GM15510 (cell line): ENCODE data around the gene CDK11B.

ENCODE experiments used
- POLR2A ChIP-seq: IDR thresholded peaks from 3 replicates; pipeline ENCODE4 v1.6.1; 2011; ENCODE audit warnings: borderline replicate concordance; ENCODE audit not compliant: insufficient read length; ENCODE audit errors: extremely low read depth

CDK11B gene

DNA sequence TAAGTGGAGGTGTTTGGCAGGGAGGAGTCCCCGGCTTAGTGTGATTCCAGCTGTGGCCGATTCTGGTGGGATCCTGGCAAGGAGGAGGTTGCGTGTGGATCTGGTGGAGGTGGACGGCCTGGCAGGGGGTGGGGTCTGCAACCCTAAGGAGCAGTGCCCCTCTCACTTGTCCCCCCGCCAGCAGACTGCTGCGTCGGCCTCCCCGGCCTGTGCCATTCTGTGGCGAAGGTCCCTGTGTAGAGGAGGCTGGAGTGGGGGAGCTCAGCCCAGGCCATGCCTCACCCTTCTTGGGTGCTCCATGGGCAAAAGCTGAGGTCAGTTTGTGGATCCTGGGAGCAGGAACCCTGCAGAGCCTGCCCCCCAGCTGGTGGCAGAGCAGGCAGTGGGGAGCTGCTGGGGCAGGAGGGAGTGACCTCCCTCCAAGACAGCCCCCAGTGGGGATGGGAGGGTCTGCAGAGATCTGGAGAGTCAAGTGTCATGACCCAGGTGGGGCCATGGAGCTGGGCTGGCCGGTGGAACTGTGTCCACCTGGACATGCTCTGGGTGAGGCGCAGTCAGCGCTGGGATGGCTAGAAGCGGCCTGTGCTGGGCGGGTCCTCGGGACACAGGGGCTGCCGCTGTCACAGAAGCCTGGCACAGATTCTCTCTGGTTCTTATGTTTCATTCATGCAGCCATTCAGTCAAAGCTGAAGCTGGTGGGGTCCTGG lies 38.2 kb downstream of the CDK11B start:
- TF ChIP-seq POLR2A = no peak

- TF ChIP-seq POLR2A = no peak
Observed at GRCh38 chr1:1619917-1620361, 38.9 kb downstream of the CDK11B start.

DNA sequence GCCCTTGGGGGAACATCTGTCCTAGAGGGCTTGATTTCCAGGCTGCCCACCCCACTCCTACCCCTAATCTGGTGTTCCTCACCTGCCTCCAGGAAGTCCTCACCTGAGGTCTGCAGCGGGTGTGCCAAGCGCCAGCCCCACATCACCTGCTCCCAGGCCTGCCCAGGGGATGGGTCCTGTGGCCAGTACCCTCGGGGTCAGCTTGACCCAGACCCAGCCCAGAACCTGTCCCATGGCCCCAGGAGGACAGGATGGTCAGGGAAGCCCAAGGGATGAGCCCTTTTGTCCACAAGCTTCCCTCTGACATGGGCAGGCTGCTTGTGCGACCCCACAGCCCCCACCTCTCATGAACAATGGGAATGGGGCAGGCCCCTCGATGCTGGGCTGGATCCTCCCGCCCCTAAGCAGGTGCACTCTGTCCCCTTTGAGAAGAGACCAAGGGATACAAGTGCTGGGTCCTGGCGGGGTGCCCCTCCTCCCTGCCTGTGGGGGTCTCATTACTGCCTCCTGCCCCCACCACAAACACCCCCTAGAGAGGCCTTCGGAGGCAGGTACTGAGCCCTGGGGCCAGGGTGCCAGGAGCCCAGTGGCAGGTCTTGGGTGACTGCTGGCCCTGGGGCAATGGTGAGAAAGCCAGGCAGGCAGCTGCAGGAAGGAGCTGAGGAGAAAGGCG lies 40.3 kb downstream of the CDK11B start:
- TF ChIP-seq POLR2A = no peak

DNA sequence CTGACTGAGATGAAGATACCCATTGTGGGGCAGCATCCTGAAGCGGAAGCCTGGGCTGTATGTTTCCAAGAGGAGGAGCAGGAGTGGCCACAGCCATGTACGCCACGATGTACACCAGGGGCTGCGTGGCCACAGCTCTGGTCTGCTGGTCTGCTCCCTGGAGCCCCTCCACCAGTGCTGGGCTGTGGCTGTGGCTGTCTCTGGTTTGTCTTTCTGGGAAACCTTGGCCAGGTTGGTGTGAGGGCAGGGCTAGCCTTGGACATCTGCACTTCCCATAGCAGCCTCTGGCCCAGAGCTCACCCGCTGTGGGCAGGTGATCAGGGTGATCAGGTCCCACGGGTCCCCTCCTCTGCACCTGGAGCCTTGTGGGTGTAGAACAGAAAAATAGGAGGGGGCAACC lies 40.9 kb downstream of the CDK11B start:
- no peak for TF ChIP-seq POLR2A

DNA sequence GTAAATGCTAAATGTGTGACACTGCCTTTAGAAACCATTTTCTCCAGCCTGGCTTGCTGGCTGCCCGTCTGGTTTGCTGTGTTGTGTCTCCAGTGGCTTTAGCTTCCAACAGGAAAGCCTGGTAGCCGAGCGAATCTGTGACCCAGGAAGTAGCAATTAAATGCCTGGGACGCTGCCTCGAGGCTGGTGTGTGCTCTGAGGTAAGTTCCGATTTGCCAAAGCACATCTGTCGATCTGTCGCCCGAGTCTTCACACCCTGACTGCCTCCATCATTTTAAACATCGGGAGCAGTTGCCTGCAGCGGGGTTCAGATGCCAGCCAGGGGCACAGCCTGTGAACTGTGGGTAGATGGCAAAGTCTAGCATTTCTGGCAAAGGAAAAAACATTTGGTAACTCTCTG lies 41.3 kb downstream of the CDK11B start:
- no peak for TF ChIP-seq POLR2A

DNA sequence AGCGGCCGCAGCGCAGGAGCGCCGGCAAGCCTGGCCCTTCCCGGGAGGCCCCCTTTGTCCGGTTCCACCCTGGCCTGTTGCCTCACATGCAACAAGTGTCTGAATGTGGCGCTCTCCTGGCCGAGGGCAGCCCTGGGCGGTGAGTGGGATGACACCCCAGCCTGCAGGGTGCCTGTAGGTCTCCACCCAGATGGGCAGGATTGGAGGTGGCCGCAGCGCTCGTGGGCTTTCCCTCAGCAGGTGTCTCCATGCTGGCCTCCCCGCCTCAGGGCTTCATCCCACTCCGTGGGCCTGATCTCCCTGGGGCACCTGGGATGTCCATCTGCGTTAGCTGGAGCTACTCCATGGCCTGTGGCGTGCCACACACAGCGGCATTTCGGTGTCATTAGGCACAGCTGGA lies 42.0 kb downstream of the CDK11B start:
- TF ChIP-seq POLR2A = no peak

- no peak for TF ChIP-seq POLR2A
Observed at GRCh38 chr1:1616045-1616790, 42.6 kb downstream of the CDK11B start.

- TF ChIP-seq POLR2A = peak; percentile 72
Observed at GRCh38 chr1:1615256-1616044, 43.4 kb downstream of the CDK11B start, which contains the start of gene MIB2. Gene MIB2 (plus strand): TSS chr1:1615500. CDS start chr1:1623453, 7,953 bp downstream.

DNA sequence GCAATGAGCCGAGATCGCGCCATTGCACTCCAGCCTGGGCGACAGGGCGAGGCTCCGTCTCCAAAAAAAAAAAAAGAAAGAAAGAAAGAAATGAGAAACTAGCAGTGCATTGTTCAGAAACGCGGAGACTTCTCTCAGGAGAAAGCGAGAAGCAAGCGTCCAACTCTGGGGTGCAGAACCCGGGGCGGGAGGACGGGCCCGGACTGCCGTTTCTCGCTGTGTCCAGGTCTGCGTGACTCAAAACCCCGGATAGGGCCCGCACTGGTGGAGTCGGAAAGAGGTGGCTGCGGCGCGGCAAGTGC lies 43.9 kb downstream of the CDK11B start:
- TF ChIP-seq POLR2A = no peak

GRCh38 chr1:1614204-1614953 lies 44.4 kb downstream of the CDK11B start:
- no peak for TF ChIP-seq POLR2A

DNA sequence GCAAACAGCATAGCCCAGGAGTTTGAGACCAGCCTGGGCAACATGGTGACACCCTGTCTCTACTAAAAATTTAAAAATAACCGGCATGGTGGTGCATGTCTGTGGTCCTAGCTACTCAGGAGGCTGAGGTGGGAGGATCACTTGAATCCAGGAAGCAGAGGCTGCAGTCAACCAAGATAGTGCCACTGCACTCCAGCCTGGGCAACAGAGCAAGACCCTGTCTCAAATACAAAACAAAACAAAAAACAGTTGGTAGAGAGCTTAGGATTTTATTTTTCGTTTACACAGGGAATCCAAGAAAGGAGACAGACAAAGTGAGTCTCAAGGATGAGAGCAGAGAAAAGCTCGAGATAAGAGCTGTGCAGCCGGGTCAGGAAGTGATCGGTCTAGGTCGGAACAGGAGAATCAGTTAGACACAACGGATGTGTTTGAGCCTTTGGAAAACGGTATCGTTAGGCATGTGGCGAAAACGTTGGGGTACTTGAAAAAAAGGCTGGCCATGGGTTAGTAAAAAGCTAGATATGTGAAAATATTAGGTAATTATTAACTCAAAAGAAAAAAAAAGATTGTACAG lies 45.2 kb downstream of the CDK11B start:
- no peak for TF ChIP-seq POLR2A

GRCh38 chr1:1612104-1612400 lies 46.8 kb downstream of the CDK11B start:
- no peak for TF ChIP-seq POLR2A

GRCh38 chr1:1610796-1611195 lies 48.0 kb downstream of the CDK11B start:
- TF ChIP-seq POLR2A = no peak
